ENCODE data around the gene CSRNP2.
"Not testable (repeated sequence)": the region's sequence is repeated elsewhere in the genome, so short reads cannot be mapped to it uniquely, and the experiment has no call there.

The CSRNP2 gene

DNA sequence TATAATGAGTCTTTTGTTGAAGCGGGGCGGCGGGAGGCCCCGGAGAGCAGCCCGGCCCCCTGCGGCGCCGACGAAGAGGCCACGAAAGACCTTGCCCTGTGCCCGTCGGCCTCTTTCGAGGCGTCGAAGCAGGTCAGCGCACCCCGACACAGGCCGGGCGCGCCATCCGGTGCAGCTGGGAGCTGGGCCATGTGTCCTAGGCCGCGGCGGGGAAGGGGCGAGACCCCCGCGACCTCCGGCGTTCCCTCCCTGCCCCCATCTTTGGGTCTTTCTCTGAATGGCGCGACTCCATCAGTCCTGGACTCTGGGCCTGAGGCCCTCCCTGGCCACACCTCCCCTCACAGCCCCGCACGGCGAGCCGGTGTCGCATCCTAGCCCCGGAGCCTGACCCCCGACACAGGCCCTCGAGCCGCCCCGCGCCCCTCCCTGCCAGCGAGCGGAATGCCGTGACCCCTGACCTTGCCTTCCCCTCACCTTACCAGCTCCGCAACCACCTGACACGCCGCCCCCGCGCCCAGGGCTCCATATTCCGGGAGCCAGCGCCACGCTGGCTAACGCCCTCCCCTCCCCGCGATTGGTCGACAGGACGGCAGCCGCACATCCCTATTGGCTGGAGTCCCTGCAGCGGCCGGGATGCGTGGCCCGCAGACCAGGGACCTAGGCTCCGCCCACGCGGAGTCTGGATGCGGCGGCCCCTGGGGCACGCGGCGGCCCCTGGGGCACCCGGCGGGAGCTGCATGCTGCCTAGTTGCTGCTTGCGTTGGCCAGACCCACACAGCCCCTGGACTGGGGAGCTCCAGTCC lies 57.4 kb downstream of the CSRNP2 start, which contains the start of gene SLC11A2:
Gene SLC11A2 (minus strand): TSS at position 549 of the 803 bp plus-strand sequence. CDS start 15,656 bp downstream, outside the sequence.
- peak; percentile 72 to 80 (median 78) for DNase-seq

- no peak for DNase-seq
These were observed 58.0 kb downstream of the CSRNP2 start for GRCh38 chr12:51025338-51025835.

DNA sequence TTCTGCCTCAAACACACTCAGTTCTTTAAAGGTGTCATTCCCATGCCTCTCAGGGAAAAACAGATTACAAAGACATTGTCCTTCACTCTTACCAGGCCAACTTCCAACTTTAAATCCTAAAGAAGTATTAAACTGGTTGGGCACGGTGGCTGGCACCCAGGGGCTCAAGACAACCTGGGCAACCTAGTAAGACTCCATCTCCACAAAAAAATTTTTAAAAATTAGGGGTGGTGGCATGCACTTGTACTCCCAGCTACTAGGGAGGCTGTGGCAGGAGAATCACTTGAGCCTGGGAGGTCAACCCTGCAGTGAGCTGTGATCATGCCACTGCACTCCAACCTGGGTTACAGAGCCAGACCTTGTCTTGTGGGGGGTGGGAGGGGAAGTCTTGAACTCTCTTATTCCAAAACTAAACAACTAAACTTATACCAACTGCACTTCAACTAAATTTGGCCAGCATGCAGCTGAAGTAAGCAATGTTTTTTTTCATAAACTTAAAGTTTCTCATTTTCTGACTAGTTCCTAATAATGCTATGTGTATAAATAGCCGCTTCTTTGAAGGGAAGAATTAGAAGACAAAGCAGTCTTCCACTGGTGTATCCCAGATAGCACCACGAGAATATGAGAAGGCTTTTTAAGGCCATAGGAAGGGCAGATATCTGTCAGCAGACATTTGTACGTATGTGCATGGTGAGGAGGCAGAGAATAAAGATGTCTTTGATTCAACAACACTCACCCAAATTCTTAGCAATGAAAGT lies 59.6 kb downstream of the CSRNP2 start:
- no peak for DNase-seq

GRCh38 chr12:51021694-51022093 lies 61.7 kb downstream of the CSRNP2 start:
- no peak for DNase-seq

- DNase-seq: no peak
These were observed 62.8 kb downstream of the CSRNP2 start for GRCh38 chr12:51020448-51021182.

DNA sequence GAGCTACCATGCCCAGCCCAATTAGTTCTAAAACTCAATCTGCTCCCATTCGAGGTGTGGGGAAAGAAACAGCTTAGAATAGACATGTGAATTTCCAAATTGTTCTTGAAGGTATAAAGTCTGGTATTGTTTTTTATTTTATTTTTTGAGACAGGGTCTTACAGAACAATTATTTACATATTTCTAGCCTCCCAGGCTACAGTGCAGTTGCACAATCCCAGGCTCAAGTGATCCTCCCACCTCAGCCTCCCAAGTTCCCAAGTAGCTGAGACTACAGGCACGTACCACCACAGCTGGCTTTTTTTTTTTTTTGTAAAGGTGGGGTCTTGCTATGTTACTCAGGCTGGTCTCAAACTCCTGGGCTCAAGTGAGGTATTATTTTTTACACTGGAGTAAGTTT lies 63.5 kb downstream of the CSRNP2 start:
- no peak for DNase-seq

- no peak for DNase-seq
These were observed 64.4 kb downstream of the CSRNP2 start for GRCh38 chr12:51018956-51019355.

DNA sequence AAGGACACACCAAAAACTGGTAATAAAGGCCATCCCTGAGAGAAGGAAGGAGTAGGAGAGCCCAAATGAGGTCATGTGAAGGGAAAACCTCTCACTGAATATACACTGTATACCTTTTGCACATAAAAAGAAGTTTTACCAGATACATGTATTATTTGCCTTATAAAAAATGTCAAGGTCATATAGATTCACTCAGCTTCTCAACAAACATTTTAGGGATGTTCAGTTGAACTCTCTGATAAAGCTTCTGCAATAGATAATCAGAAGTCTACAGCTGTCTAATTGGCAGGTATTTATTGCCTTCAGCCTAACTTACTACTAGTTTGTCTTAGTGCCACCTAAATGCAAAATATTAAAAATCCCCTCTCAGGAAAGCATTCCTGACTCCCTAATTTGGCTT lies 65.9 kb downstream of the CSRNP2 start:
- no peak for DNase-seq

GRCh38 chr12:51014467-51014866 lies 68.9 kb downstream of the CSRNP2 start:
- DNase-seq: not testable (repeated sequence)

DNA sequence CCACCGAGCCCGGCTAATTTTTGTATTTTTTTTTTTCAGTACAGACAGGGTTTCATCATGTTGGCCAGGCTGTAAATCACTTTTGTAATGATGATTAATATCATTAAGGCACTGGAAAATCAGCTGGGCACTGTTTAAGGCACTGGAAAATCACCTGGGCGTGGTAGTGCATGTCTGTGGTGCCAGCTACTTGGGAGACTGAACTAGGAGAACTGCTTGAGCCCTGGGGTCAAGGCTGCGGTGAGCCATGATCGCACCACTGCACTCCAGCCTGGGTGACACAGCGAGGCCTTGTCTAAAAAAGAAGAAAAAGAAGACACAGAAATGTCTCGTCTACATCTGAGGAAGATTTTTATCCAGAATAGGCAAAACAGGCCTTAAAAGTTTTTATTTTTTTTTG lies 70.0 kb downstream of the CSRNP2 start:
- no peak for DNase-seq

GRCh38 chr12:51012570-51013236 lies 70.7 kb downstream of the CSRNP2 start:
- DNase-seq: no peak

DNA sequence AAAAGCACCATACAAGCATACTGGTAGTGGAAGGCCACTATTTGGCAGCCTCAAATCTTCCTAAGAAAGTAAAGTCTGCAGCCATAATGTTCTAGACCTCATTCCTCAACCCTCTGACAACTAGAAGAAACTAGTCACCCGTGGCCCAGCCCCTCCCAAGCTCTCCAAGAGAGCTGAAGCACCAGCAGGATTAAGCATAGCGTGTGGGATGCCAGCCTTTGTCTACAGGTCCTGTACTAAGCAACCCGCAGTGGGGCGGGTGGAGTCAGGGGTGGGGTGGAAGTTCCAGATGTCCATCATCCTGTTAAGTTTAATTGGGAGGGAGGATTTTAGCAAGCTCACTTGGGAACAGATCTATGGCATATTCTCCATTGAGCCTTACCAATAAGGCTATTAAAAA lies 71.4 kb downstream of the CSRNP2 start:
- DNase-seq: no peak

Data from activated CD4-positive, CD25-positive, alpha-beta regulatory T cell (primary cell).